OCI-LY1 (cell line): Measurements from ENCODE around the gene DEPDC1B.

Experiments
- EZH2 ChIP-seq: fragments of 200-600 bp; sonication (generic), shearing (Covaris generic); IDR thresholded peaks from 2 replicates; pipeline ENCODE4 v1.8.0; 2017; ENCODE audit warnings: borderline replicate concordance, mixed run types, mild to moderate bottlenecking, antibody characterized with exemption, low read length, moderate library complexity, mixed read lengths
- TF ChIP-seq, protein P1 (sequence below): fragments of 200-600 bp; sonication (generic), shearing (Covaris generic); IDR thresholded peaks from 2 replicates; pipeline ENCODE4 v1.5.1; 2017; ENCODE audit warnings: mild to moderate bottlenecking, antibody characterized with exemption, low read length, moderate library complexity, mixed read lengths

DNA sequence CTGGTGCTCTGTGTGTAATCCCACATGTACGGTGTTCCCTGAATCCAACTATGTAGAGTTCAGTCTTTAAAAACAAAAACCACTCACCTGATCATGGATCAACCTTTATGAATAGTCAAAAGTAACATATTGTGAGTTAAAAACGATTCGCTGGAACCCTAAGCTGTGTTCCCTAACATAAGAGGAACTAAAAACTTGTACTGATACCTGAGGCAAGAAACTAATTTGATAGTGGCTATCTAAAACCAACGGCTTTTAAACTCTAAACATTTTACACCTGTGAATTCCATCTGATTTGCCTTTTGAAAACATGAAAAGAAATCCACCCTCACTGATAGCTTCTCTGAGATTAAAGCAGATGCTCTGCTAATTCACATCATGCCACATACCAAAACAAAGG lies 101.5 kb downstream of the DEPDC1B start:
- TF ChIP-seq, protein P1, sequence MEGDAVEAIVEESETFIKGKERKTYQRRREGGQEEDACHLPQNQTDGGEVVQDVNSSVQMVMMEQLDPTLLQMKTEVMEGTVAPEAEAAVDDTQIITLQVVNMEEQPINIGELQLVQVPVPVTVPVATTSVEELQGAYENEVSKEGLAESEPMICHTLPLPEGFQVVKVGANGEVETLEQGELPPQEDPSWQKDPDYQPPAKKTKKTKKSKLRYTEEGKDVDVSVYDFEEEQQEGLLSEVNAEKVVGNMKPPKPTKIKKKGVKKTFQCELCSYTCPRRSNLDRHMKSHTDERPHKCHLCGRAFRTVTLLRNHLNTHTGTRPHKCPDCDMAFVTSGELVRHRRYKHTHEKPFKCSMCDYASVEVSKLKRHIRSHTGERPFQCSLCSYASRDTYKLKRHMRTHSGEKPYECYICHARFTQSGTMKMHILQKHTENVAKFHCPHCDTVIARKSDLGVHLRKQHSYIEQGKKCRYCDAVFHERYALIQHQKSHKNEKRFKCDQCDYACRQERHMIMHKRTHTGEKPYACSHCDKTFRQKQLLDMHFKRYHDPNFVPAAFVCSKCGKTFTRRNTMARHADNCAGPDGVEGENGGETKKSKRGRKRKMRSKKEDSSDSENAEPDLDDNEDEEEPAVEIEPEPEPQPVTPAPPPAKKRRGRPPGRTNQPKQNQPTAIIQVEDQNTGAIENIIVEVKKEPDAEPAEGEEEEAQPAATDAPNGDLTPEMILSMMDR, result no peak
- no peak for TF ChIP-seq EZH2
